HEK293T (cell line): ENCODE results near the gene SNTG2.

Source experiments
- ARNT ChIP-seq: fragments of 450-650 bp; IDR thresholded peaks from 2 replicates; pipeline ENCODE4 v1.6.1; 2017; ENCODE audit warnings: mild to moderate bottlenecking
- BHLHE40 ChIP-seq: fragments of 450-650 bp; IDR thresholded peaks from 2 replicates; pipeline ENCODE4 v1.6.1; 2016; ENCODE audit warnings: mild to moderate bottlenecking, moderate library complexity, borderline replicate concordance
- CTBP1 ChIP-seq: fragments of 450-650 bp; IDR thresholded peaks from 2 replicates; pipeline ENCODE4 v1.6.1; 2016; ENCODE audit warnings: borderline replicate concordance
- FOXA1 ChIP-seq: fragments of 450-650 bp; IDR thresholded peaks from 2 replicates; pipeline ENCODE4 v1.6.1; 2016; ENCODE audit warnings: mild to moderate bottlenecking
- FOXK2 ChIP-seq: fragments of 450-650 bp; IDR thresholded peaks from 2 replicates; pipeline ENCODE4 v1.6.1; 2016; ENCODE audit warnings: mild to moderate bottlenecking
- FOXM1 ChIP-seq: fragments of 450-650 bp; IDR thresholded peaks from 2 replicates; pipeline ENCODE4 v1.6.1; 2017; ENCODE audit warnings: mild to moderate bottlenecking, borderline replicate concordance
- L3MBTL2 ChIP-seq: fragments of 450-650 bp; conservative IDR thresholded peaks from 2 replicates; pipeline ENCODE4 v1.6.1; 2016; ENCODE audit warnings: mild to moderate bottlenecking
- LEF1 ChIP-seq: fragments of 450-650 bp; IDR thresholded peaks from 2 replicates; pipeline ENCODE4 v1.6.1; 2017; ENCODE audit warnings: mild to moderate bottlenecking, borderline replicate concordance
- NFRKB ChIP-seq: fragments of 450-650 bp; IDR thresholded peaks from 2 replicates; pipeline ENCODE4 v1.6.1; 2016; ENCODE audit warnings: mild to moderate bottlenecking, moderate library complexity
- PKNOX1 ChIP-seq: fragments of 450-650 bp; IDR thresholded peaks from 2 replicates; pipeline ENCODE4 v1.6.1; 2016
- SP1 ChIP-seq: fragments of 450-650 bp; IDR thresholded peaks from 2 replicates; pipeline ENCODE4 v1.6.1; 2017
- SUZ12 ChIP-seq: fragments of 450-650 bp; IDR thresholded peaks from 2 replicates; pipeline ENCODE4 v1.6.1; 2016; ENCODE audit warnings: mild to moderate bottlenecking
- TARDBP ChIP-seq: fragments of 450-650 bp; IDR thresholded peaks from 2 replicates; pipeline ENCODE4 v1.6.1; 2016
- ZNF384 ChIP-seq: fragments of 450-650 bp; IDR thresholded peaks from 2 replicates; pipeline ENCODE4 v1.6.1; 2016

- TF ChIP-seq BHLHE40, result no peak
- TF ChIP-seq TARDBP, result no peak
- TF ChIP-seq FOXM1, result no peak
- TF ChIP-seq CTBP1, result no peak
- TF ChIP-seq FOXK2, result no peak
- TF ChIP-seq L3MBTL2, result no peak
- TF ChIP-seq SP1, result no peak
- no peak for TF ChIP-seq SUZ12
- TF ChIP-seq NFRKB, result no peak
- no peak for TF ChIP-seq ZNF384
- TF ChIP-seq PKNOX1, result no peak
- TF ChIP-seq FOXA1, result no peak
- no peak for TF ChIP-seq ARNT
- no peak for TF ChIP-seq LEF1
These were observed 419.3 kb downstream of the SNTG2 start for GRCh38 chr2:1369905-1370304.
